IMR-90 (cell line): ENCODE results near the gene EREG.

ENCODE experiments used
- CEBPB ChIP-seq: IDR thresholded peaks from 2 replicates; pipeline ENCODE4 v1.6.1; 2012; ENCODE audit warnings: low read depth, low read length, improper control_type of control experiment
- CTCF ChIP-seq: conservative IDR thresholded peaks from 2 replicates; pipeline ENCODE4 v1.5.1; 2012; ENCODE audit warnings: mild to moderate bottlenecking, low read depth, low read length, improper control_type of control experiment
- MAFK ChIP-seq: IDR thresholded peaks from 2 replicates; pipeline ENCODE4 v1.6.1; 2012; ENCODE audit warnings: low read depth, low read length, improper control_type of control experiment
- NFE2L2 ChIP-seq: fragments of 150-350 bp; IDR thresholded peaks from 2 replicates; pipeline ENCODE4 v1.6.1; 2016; ENCODE audit warnings: low read depth, mild to moderate bottlenecking, low read length
- POLR2A ChIP-seq: IDR thresholded peaks from 2 replicates; pipeline ENCODE4 v1.6.1; 2012; ENCODE audit warnings: mild to moderate bottlenecking, low read depth, low read length
- SMC3 ChIP-seq: fragments of 150-350 bp; IDR thresholded peaks from 2 replicates; pipeline ENCODE4 v1.6.1; 2016; ENCODE audit warnings: low read depth, mild to moderate bottlenecking, antibody characterized with exemption, low read length, moderate library complexity
- USF2 ChIP-seq: fragments of 150-350 bp; IDR thresholded peaks from 2 replicates; pipeline ENCODE4 v1.6.1; 2017; ENCODE audit warnings: mild to moderate bottlenecking, antibody characterized with exemption, low read length, low read depth

- TF ChIP-seq CTCF = no peak
- TF ChIP-seq POLR2A = no peak
- no peak for TF ChIP-seq NFE2L2
- TF ChIP-seq USF2 = no peak
- no peak for TF ChIP-seq SMC3
- TF ChIP-seq MAFK = no peak
- TF ChIP-seq CEBPB = no peak
Measured at GRCh38 chr4:74433043-74433442, 68.1 kb downstream of the EREG start.
